Ectodermal cell (in vitro differentiated cells): Measurements from ENCODE around the gene C12orf60.

Experiments
- H3K27ac ChIP-seq: 2 replicates; pipeline ENCODE4 v1.7.0; 2013; ENCODE audit warnings: mild to moderate bottlenecking, low read depth, low read length; ENCODE audit not compliant: insufficient read depth, poor library complexity, severe bottlenecking
- H3K27me3 ChIP-seq: 2 replicates; pipeline ENCODE4 v1.7.0; 2013; ENCODE audit warnings: mild to moderate bottlenecking, low read length; ENCODE audit not compliant: insufficient read depth, control insufficient read depth, poor library complexity, severe bottlenecking
- H3K36me3 ChIP-seq: one replicate; pipeline ENCODE4 v1.7.0; 2013; ENCODE audit warnings: low read length; ENCODE audit not compliant: control insufficient read depth, insufficient read depth
- H3K4me1 ChIP-seq: one replicate; pipeline ENCODE4 v1.7.0; 2013; ENCODE audit warnings: low read length; ENCODE audit not compliant: control insufficient read depth, insufficient read depth
- H3K4me3 ChIP-seq: 2 replicates; pipeline ENCODE4 v1.7.0; 2013; ENCODE audit warnings: low read depth, low read length, control low read depth; ENCODE audit not compliant: insufficient read depth
- H3K9me3 ChIP-seq: 2 replicates; pipeline ENCODE4 v1.7.0; 2013; ENCODE audit warnings: mild to moderate bottlenecking, low read length, moderate library complexity; ENCODE audit not compliant: control insufficient read depth
- WGBS, 2 experiments: methylation state at CpG; one replicate each; pipeline ENCODE4 v1.1.7; 2013; ENCODE audit warnings: missing lambda C conversion rate in 2 of 2; 5-methylcytosine and 5-hydroxymethylcytosine counted together

Gene C12orf60

GRCh38 chr12:14833952-14834351, 30.5 kb downstream of the C12orf60 start:
- H3K27ac ChIP-seq, result no peak overlapping the region
- H3K36me3 ChIP-seq, result no peaks in the 10 kb centered on the region
- no peaks in the 10 kb centered on the region for H3K9me3 ChIP-seq
- WGBS, 2 experiments, result 90 to 97% methylated on average over 1 of the region's 1 CpG
- no peaks in the 10 kb centered on the region for H3K4me1 ChIP-seq
- no peak overlapping the region for H3K4me3 ChIP-seq
- H3K27me3 ChIP-seq, result no peaks in the 10 kb centered on the region

GRCh38 chr12:14834509-14834908, 31.0 kb downstream of the C12orf60 start:
- no peaks in the 10 kb centered on the region for H3K27me3 ChIP-seq
- no peak overlapping the region for H3K4me3 ChIP-seq
- H3K36me3 ChIP-seq, result no peaks in the 10 kb centered on the region
- no peak overlapping the region for H3K27ac ChIP-seq
- H3K4me1 ChIP-seq, result no peaks in the 10 kb centered on the region
- H3K9me3 ChIP-seq, result no peaks in the 10 kb centered on the region

GRCh38 chr12:14836336-14837210, 33.1 kb downstream of the C12orf60 start:
- WGBS, 2 experiments, result 85 to 93% methylated on average over 6 to 7 of the region's 7 CpGs
- Histone ChIP-seq H3K27me3 (no peaks in the 10 kb centered on the region), H3K4me3 (no peak overlapping the region), H3K9me3 (no peaks in the 10 kb centered on the region), H3K36me3 (no peaks in the 10 kb centered on the region), H3K4me1 (no peaks in the 10 kb centered on the region), H3K27ac (no peak overlapping the region)

- Histone ChIP-seq H3K27me3 (no peaks in the 10 kb centered on the region), H3K4me3 (no peak overlapping the region), H3K4me1 (no peaks in the 10 kb centered on the region), H3K9me3 (no peaks in the 10 kb centered on the region), H3K27ac (no peak overlapping the region), H3K36me3 (no peaks in the 10 kb centered on the region)
- 100% methylated on average over 1 of the region's 1 CpG; no CpG with 5 or more reads in 1 of the 2 experiments for WGBS, 2 experiments
These were observed 35.8 kb downstream of the C12orf60 start for GRCh38 chr12:14839262-14839661.

GRCh38 chr12:14840616-14841015, 37.1 kb downstream of the C12orf60 start:
- Histone ChIP-seq H3K27ac (no peak overlapping the region), H3K9me3 (no peaks in the 10 kb centered on the region), H3K4me1 (no peaks in the 10 kb centered on the region), H3K36me3 (no peaks in the 10 kb centered on the region), H3K4me3 (no peak overlapping the region), H3K27me3 (no peaks in the 10 kb centered on the region)
- WGBS, 2 experiments, result 90 to 96% methylated on average over 3 to 4 of the region's 4 CpGs

- Histone ChIP-seq H3K4me3 (no peak overlapping the region), H3K36me3 (no peaks in the 10 kb centered on the region), H3K27ac (no peak overlapping the region), H3K4me1 (no peaks in the 10 kb centered on the region), H3K9me3 (no peaks in the 10 kb centered on the region), H3K27me3 (no peaks in the 10 kb centered on the region)
- 81 to 84% methylated on average over 2 to 3 of the region's 3 CpGs for WGBS, 2 experiments
These were observed 38.3 kb downstream of the C12orf60 start for GRCh38 chr12:14841761-14842160.

- Histone ChIP-seq H3K4me3 (no peak overlapping the region), H3K27ac (no peak overlapping the region), H3K36me3 (no peaks in the 10 kb centered on the region), H3K9me3 (no peaks in the 10 kb centered on the region), H3K4me1 (no peaks in the 10 kb centered on the region), H3K27me3 (no peaks in the 10 kb centered on the region)
- 100% methylated on average over 1 to 2 of the region's 3 CpGs for WGBS, 2 experiments
These were observed 38.8 kb downstream of the C12orf60 start for GRCh38 chr12:14842315-14842714.

GRCh38 chr12:14843425-14843887, 40.0 kb downstream of the C12orf60 start, which contains the start of gene ART4:
ART4 (minus strand) TSS chr12:14843526; CDS start chr12:14843113, 413 bp downstream.
- Histone ChIP-seq H3K4me1 (no peaks in the 10 kb centered on the region), H3K27me3 (no peaks in the 10 kb centered on the region), H3K36me3 (no peaks in the 10 kb centered on the region), H3K9me3 (no peaks in the 10 kb centered on the region), H3K27ac (no peak within 1 kb of the TSS), H3K4me3 (no peak within 1 kb of the TSS)
- WGBS, 2 experiments, result 89 to 92% methylated on average over 10 of the region's 10 CpGs

GRCh38 chr12:14844401-14844800, 40.9 kb downstream of the C12orf60 start:
- Histone ChIP-seq H3K4me1 (no peaks in the 10 kb centered on the region), H3K4me3 (no peak overlapping the region), H3K27ac (no peak overlapping the region), H3K9me3 (no peaks in the 10 kb centered on the region), H3K27me3 (no peaks in the 10 kb centered on the region), H3K36me3 (no peaks in the 10 kb centered on the region)

- WGBS, 2 experiments, result 3 to 8% methylated on average over 1 of the region's 3 CpGs
- no peaks in the 10 kb centered on the region for H3K27me3 ChIP-seq
- H3K4me3 ChIP-seq, result no peak overlapping the region
- H3K9me3 ChIP-seq, result no peaks in the 10 kb centered on the region
- H3K36me3 ChIP-seq, result no peaks in the 10 kb centered on the region
- H3K4me1 ChIP-seq, result no peaks in the 10 kb centered on the region
- H3K27ac ChIP-seq, result no peak overlapping the region
These were observed 41.9 kb downstream of the C12orf60 start for GRCh38 chr12:14845350-14845750.
